CD4-positive, alpha-beta T cell treated with Interleukin-6 at 100 ng/mL for 8 hours (primary cell): ENCODE data around the gene ASB2.
A peak's percentile ranks its signal among the peaks of the same experiment; 100 is the strongest.

ENCODE experiments used
- DNase-seq: peaks from one replicate; pipeline ENCODE4 v3.0.0-alpha.2; 2020; ENCODE audit warnings: mixed read lengths, low spot score

The ASB2 gene

GRCh38 chr14:93950948-93951634, 25.3 kb downstream of the ASB2 start:
- no peak for DNase-seq

GRCh38 chr14:93949511-93950075, 26.8 kb downstream of the ASB2 start:
- no peak for DNase-seq

- no peak for DNase-seq
Observed at GRCh38 chr14:93947282-93947681, 29.1 kb downstream of the ASB2 start.

GRCh38 chr14:93946541-93947090, 29.8 kb downstream of the ASB2 start:
- no peak for DNase-seq

- DNase-seq: no peak
Observed at GRCh38 chr14:93946104-93946503, 30.3 kb downstream of the ASB2 start.

GRCh38 chr14:93945070-93945399, 31.3 kb downstream of the ASB2 start:
- no peak for DNase-seq

GRCh38 chr14:93944348-93945069, 31.9 kb downstream of the ASB2 start:
- DNase-seq: no peak

- DNase-seq: no peak
Observed at GRCh38 chr14:93943930-93944329, 32.4 kb downstream of the ASB2 start.

GRCh38 chr14:93943052-93943451, 33.3 kb downstream of the ASB2 start:
- no peak for DNase-seq

GRCh38 chr14:93941293-93941910, 35.0 kb downstream of the ASB2 start:
- no peak for DNase-seq

GRCh38 chr14:93940437-93940836, 35.9 kb downstream of the ASB2 start:
- no peak for DNase-seq

- DNase-seq: peak; percentile 85
Observed at GRCh38 chr14:93939304-93940229, 36.8 kb downstream of the ASB2 start.

- no peak for DNase-seq
Observed at GRCh38 chr14:93938751-93939303, 37.5 kb downstream of the ASB2 start.

GRCh38 chr14:93937519-93937918, 38.9 kb downstream of the ASB2 start:
- DNase-seq: no peak

- no peak for DNase-seq
Observed at GRCh38 chr14:93936926-93937325, 39.4 kb downstream of the ASB2 start.

GRCh38 chr14:93936245-93936644, 40.1 kb downstream of the ASB2 start:
- DNase-seq: no peak

- no peak for DNase-seq
Observed at GRCh38 chr14:93935213-93935612, 41.2 kb downstream of the ASB2 start.

- no peak for DNase-seq
Observed at GRCh38 chr14:93932642-93933041, 43.7 kb downstream of the ASB2 start.

GRCh38 chr14:93930989-93931307, 45.4 kb downstream of the ASB2 start:
- DNase-seq: no peak

GRCh38 chr14:93930296-93930988, 45.9 kb downstream of the ASB2 start:
- DNase-seq: no peak

GRCh38 chr14:93929657-93930056, 46.7 kb downstream of the ASB2 start:
- DNase-seq: no peak
